22Rv1 (cell line): ENCODE measurements around the gene ABT1.

Experiments used
- ZFX ChIP-seq: fragments of 450-650 bp; IDR thresholded peaks from 2 replicates; pipeline ENCODE4 v1.6.1; 2017; ENCODE audit warnings: antibody characterized with exemption, borderline replicate concordance
- TF ChIP-seq, protein P1 (sequence below): fragments of 450-650 bp; IDR thresholded peaks from 2 replicates; pipeline ENCODE4 v1.5.1; 2017; ENCODE audit warnings: mild to moderate bottlenecking

- TF ChIP-seq, protein P1, sequence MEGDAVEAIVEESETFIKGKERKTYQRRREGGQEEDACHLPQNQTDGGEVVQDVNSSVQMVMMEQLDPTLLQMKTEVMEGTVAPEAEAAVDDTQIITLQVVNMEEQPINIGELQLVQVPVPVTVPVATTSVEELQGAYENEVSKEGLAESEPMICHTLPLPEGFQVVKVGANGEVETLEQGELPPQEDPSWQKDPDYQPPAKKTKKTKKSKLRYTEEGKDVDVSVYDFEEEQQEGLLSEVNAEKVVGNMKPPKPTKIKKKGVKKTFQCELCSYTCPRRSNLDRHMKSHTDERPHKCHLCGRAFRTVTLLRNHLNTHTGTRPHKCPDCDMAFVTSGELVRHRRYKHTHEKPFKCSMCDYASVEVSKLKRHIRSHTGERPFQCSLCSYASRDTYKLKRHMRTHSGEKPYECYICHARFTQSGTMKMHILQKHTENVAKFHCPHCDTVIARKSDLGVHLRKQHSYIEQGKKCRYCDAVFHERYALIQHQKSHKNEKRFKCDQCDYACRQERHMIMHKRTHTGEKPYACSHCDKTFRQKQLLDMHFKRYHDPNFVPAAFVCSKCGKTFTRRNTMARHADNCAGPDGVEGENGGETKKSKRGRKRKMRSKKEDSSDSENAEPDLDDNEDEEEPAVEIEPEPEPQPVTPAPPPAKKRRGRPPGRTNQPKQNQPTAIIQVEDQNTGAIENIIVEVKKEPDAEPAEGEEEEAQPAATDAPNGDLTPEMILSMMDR = no peak
- TF ChIP-seq ZFX = no peak
Measured at GRCh38 chr6:26581164-26581915, 15.4 kb upstream of the ABT1 start.
